Mucosa of descending colon (tissue), 3 donors: Measurements from ENCODE around the gene PRG3. TPM values are rescaled to one million over a fixed set of nuclear protein-coding genes. Genes with fewer than 3 reads are reported as not detected.

Experiments used
- ATAC-seq: fragments of 200-7000 bp; cut with Tn5 transposase; one replicate; pipeline ENCODE4 v1.9.1; 2020; ENCODE audit warnings: mild to moderate bottlenecking, moderate library complexity
- DNase-seq, 3 donors: peaks; one replicate each; pipeline ENCODE4 v3.0.0-alpha.2; 2020
- H3K36me3 ChIP-seq: fragments of 200-600 bp; one replicate; pipeline ENCODE4 v1.8.0; 2021; ENCODE audit warnings: low read depth, mild to moderate bottlenecking
- H3K4me1 ChIP-seq: fragments of 200-600 bp; one replicate; pipeline ENCODE4 v1.8.0; 2021; ENCODE audit warnings: low read depth, mild to moderate bottlenecking
- H3K4me3 ChIP-seq: fragments of 200-600 bp; one replicate; pipeline ENCODE4 v1.8.0; 2021; ENCODE audit warnings: mild to moderate bottlenecking
- H3K9me3 ChIP-seq: fragments of 200-600 bp; one replicate; pipeline ENCODE4 v1.8.0; 2021; ENCODE audit warnings: mild to moderate bottlenecking
- intact Hi-C, 2 donors: fragments of 100-400 bp; cut with DNase I in 1 of 2; cut with micrococcal nuclease in 1 of 2; formaldehyde crosslinking; loops; one replicate each; pipeline versions ENCODE4 v1.11.0 to v1.11.1; 2022; cut with DNase I, micrococcal nuclease
- total RNA-seq, 3 donors: library from RNA; stranded (reverse); fragmentation: NEBNext Ultra II Directional in 2 of 3; extraction: Animal tissue kit (Norgen Biotek cat#: 25700) in 2 of 3; gene quantifications; one replicate each; pipeline versions ENCODE4 v1.2.1 to v1.2.4, GENCODE V29; 2021 to 2023
- TF ChIP-seq, protein P1 (sequence below): fragments of 200-600 bp; IDR thresholded peaks from one replicate; pipeline ENCODE4 v1.8.0; 2022; ENCODE audit warnings: antibody characterized with exemption, mild to moderate bottlenecking
- donor health status: DM: no; HTN: no; CAD: no; lungs with moderate emphysema.
- donor health status: DM: no; HTN: no; CAD: no.
- donor health status: DM: no; HTN: yes; CAD: no.

PRG3 gene
- total RNA-seq, 3 donors from 2014 or later, result not detected

DNA sequence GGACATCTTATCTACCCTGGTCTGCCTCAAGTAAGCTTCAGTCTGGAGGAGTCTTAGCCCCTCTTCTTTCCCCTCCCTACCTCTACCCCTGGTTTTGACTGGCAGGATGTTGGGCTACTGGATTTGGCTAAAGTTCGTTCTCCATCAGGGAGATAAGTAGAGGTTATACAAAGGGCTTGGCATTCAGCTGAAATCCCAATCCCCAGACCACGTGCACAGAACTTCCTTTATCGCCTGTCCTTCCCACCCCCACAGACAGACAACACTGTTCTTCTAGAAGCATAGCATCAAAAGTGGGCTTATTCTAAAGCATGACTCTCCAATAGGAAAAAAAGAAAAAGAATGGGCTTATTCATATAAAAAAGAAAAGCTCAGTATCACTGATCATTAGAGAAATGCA, 7.8 kb downstream of the PRG3 start:
- Histone ChIP-seq H3K4me3 (no peak overlapping the region), H3K9me3 (no peaks in the 10 kb centered on the region), H3K4me1 (no peaks in the 10 kb centered on the region), H3K36me3 (no peaks in the 10 kb centered on the region)
- DNase-seq (no peak), ATAC-seq (no peak)
- TF ChIP-seq, protein P1, sequence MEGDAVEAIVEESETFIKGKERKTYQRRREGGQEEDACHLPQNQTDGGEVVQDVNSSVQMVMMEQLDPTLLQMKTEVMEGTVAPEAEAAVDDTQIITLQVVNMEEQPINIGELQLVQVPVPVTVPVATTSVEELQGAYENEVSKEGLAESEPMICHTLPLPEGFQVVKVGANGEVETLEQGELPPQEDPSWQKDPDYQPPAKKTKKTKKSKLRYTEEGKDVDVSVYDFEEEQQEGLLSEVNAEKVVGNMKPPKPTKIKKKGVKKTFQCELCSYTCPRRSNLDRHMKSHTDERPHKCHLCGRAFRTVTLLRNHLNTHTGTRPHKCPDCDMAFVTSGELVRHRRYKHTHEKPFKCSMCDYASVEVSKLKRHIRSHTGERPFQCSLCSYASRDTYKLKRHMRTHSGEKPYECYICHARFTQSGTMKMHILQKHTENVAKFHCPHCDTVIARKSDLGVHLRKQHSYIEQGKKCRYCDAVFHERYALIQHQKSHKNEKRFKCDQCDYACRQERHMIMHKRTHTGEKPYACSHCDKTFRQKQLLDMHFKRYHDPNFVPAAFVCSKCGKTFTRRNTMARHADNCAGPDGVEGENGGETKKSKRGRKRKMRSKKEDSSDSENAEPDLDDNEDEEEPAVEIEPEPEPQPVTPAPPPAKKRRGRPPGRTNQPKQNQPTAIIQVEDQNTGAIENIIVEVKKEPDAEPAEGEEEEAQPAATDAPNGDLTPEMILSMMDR, result no peak
- intact Hi-C loops, result no loop called here

DNA sequence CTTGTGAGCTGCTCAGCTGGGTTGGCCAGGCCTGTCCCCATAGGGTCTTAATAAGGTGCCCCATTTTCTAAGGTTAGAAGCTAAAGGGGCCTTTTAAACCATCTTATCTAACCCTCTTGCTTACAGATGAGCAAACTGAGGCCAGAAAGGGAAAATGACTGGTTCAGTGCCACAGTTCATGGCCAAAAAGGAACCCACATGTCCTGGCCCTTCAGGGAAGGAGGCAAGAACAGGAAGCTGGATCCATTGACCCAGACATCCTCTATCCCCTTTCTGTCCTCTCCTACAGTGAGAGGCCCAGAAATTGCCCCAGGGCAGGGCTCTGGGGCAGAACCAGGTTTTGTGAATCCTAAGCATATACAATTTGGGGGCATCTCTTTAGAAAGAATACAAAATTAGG, 10.0 kb downstream of the PRG3 start:
- ATAC-seq, result no peak
- no peak overlapping the region for H3K4me3 ChIP-seq
- no peaks in the 10 kb centered on the region for H3K9me3 ChIP-seq
- no peak for DNase-seq
- H3K4me1 ChIP-seq, result no peaks in the 10 kb centered on the region
- intact Hi-C loops, result no loop called here
- no peaks in the 10 kb centered on the region for H3K36me3 ChIP-seq
- TF ChIP-seq, protein P1, result no peak

DNA sequence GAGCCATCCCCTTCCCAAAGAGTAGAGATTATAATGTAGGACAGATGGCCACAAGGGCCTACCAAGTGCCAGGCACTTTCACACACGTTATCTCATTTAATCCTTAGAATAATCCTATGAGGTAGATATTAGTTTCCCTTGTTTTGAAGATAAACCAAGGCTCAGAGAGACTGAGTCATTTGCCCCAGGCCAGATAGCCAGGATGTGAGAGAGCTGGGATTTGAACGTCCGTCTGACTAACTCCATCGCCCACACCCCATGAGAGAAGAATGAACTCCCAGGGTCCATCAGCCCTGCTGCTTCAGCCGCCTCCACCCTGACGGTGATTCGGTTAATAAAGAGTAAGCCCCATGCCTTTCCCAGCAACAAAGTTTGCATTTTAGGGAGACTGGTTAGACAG, 10.7 kb downstream of the PRG3 start:
- no peak overlapping the region for H3K4me3 ChIP-seq
- intact Hi-C loops, result no loop called here
- TF ChIP-seq, protein P1, result no peak
- DNase-seq (no peak), ATAC-seq (no peak)
- no peaks in the 10 kb centered on the region for H3K9me3 ChIP-seq
- H3K4me1 ChIP-seq, result no peaks in the 10 kb centered on the region
- H3K36me3 ChIP-seq, result no peaks in the 10 kb centered on the region

DNA sequence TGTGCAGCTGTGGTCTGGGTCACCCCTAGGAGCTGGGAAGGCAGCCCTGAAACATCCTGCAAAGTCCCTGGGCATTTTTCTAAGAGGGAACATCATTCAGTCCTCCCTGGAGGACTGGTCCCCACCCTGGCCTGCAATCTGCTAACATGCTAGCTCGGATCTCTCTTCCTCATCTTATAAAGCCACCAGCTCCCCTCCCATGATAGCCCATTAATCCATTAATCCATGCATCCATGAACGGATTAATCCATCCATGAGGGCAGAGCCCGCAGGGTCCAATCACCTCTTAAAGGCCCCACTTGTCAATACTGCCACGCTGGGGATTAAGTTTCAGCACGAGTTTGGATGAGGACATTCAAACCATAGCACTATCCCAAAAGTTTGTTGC, 12.1 kb downstream of the PRG3 start:
- no peak overlapping the region for H3K4me3 ChIP-seq
- intact Hi-C loops, result no loop called here
- ATAC-seq (no peak), DNase-seq (no peak)
- H3K9me3 ChIP-seq, result no peaks in the 10 kb centered on the region
- TF ChIP-seq, protein P1, result no peak
- H3K36me3 ChIP-seq, result no peaks in the 10 kb centered on the region
- H3K4me1 ChIP-seq, result no peaks in the 10 kb centered on the region

DNA sequence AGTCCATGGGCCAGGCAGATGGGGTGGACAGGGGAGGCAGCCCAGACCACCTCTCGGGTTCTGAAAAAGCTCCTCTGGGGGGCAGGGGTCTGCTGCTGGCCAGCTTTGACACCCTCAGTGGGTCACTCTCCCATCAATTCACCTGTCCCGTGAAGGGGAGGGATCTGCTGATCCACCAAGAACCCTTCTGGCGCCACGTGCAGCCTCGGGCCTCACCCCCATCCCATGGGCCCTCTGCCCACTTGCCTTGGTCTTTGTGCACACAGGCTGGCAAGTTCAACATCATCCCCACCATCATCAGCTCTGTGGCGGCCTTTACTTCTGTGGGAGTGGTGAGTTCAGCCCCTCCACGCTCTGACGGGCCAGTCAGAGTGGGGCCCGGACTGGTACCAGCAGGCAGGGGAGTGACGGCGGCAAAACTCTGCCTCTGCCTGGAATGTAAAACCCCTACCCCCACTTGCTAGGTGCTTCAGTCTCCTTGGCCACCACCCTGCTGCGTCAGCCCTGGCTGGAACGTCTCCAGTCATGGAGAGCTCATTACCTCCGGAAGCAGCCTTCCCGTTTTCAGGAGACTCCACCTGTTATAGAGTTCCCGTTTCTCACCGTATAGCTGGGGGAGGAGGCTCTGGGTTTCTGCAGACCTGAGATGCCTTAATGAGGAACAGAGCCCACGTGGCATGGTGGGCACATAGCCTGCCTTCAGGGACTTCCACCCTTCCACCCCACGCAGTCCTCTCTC, 12.7 kb downstream of the PRG3 start:
- no peaks in the 10 kb centered on the region for H3K36me3 ChIP-seq
- H3K9me3 ChIP-seq, result no peaks in the 10 kb centered on the region

More for the DNA sequence above, 12.7 kb downstream of the PRG3 start:
- Histone ChIP-seq H3K4me3 (no peak overlapping the region), H3K4me1 (no peaks in the 10 kb centered on the region)
- intact Hi-C loops, result no loop called here
- ATAC-seq (no peak), DNase-seq (no peak)
- TF ChIP-seq, protein P1, result no peak
